GM12801 (cell line): ENCODE results near the gene NTNG1.

Experiments
- CTCF ChIP-seq: IDR thresholded peaks from one replicate; pipeline ENCODE4 v1.5.1; 2011; ENCODE audit warnings: control low read depth; ENCODE audit not compliant: insufficient read length; ENCODE audit errors: extremely low read depth

The NTNG1 gene

GRCh38 chr1:107526524-107527198 is 385.8 kb downstream of the NTNG1 start:
- TF ChIP-seq CTCF, result no peak

GRCh38 chr1:107529511-107530149 is 388.8 kb downstream of the NTNG1 start:
- TF ChIP-seq CTCF, result no peak

GRCh38 chr1:107530543-107530942 is 389.7 kb downstream of the NTNG1 start:
- no peak for TF ChIP-seq CTCF

GRCh38 chr1:107531065-107531908 is 390.4 kb downstream of the NTNG1 start:
- TF ChIP-seq CTCF, result no peak

- TF ChIP-seq CTCF, result no peak
Measured at GRCh38 chr1:107532318-107532717, 391.5 kb downstream of the NTNG1 start.
